Measurements from ENCODE around the gene COLEC12.

COLEC12 gene

DNA sequence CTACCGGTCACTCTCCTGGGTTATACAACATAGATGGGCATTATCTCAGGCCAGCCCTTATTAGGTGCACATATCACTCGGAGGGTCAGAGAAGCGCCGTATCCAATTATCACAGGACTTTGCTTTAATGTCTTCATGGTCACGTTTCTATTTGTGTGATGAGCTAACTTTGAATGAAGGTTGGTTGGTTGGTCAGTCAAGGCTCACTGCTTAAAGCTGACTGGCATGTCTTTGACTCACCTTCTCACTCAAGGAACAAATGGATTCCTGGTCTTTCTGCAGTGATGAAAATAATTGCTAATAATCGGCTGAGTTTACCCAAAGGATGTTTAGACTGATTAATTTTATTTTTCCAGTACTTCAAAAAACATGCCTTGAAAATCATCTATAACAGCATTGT is 39.7 kb downstream of the COLEC12 start:
- in situ Hi-C loops (cut with HindIII; ENCODE audit: low pct_ligation_motif_present, low sequenced_read_pairs) = no loop called here

DNA sequence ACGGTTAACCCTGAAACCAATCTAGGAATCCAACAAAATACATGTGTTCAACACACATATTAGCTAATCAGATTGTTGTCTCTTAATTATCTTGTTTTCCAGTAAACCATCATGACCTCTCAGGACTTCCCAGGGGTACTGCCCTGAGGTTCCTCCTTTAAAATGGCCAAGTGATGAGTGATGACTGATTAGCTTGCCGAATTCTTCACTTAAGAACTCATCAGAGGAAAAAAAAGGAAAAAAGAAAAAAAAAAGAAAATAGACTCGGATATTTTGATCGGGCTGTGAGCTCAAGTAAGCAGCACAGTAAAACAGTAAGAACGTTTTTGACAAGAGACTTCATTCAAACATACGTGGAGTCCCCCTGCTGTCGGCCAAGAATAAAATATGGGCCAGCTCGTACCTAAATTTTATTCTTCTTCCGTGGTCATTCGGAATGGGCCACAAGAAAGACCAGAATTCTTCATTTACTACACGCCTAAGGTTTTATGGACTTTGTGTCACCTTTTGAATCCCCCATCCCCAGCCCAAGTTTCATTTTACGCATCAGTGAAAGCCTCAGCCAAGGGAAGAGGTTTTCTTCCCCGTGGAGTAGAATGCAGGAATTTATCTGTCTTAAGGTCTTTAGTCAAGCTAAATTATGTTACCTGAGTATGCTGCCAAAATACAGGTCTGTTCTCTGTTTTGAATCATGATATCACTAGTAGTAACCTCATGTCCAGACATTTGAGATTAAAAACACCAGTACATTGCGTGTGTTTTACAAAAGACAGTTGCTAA is 40.5 kb downstream of the COLEC12 start:
- no peaks in the 10 kb centered on the region for H3K27me3 ChIP-seq (replicated peaks)
- in situ Hi-C loops (cut with HindIII; ENCODE audit: low pct_ligation_motif_present, low sequenced_read_pairs) = no loop called here
- no peaks in the 10 kb centered on the region for H3K36me3 ChIP-seq (replicated peaks)

More for the DNA sequence above, 39.7 kb downstream of the COLEC12 start:
- TF ChIP-seq, protein P1, sequence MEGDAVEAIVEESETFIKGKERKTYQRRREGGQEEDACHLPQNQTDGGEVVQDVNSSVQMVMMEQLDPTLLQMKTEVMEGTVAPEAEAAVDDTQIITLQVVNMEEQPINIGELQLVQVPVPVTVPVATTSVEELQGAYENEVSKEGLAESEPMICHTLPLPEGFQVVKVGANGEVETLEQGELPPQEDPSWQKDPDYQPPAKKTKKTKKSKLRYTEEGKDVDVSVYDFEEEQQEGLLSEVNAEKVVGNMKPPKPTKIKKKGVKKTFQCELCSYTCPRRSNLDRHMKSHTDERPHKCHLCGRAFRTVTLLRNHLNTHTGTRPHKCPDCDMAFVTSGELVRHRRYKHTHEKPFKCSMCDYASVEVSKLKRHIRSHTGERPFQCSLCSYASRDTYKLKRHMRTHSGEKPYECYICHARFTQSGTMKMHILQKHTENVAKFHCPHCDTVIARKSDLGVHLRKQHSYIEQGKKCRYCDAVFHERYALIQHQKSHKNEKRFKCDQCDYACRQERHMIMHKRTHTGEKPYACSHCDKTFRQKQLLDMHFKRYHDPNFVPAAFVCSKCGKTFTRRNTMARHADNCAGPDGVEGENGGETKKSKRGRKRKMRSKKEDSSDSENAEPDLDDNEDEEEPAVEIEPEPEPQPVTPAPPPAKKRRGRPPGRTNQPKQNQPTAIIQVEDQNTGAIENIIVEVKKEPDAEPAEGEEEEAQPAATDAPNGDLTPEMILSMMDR (IDR thresholded peaks at IDR 0.05; ENCODE audit: low read depth, low read length, missing control alignments) = no peak
- Histone ChIP-seq H3K27ac (no peak overlapping the region), H3K4me3 (ENCODE audit: low read depth, low read length) (no peak overlapping the region), H3K27me3 (replicated peaks) (no peaks in the 10 kb centered on the region), H3K36me3 (replicated peaks) (no peaks in the 10 kb centered on the region)
- no peak for DNase-seq

DNA sequence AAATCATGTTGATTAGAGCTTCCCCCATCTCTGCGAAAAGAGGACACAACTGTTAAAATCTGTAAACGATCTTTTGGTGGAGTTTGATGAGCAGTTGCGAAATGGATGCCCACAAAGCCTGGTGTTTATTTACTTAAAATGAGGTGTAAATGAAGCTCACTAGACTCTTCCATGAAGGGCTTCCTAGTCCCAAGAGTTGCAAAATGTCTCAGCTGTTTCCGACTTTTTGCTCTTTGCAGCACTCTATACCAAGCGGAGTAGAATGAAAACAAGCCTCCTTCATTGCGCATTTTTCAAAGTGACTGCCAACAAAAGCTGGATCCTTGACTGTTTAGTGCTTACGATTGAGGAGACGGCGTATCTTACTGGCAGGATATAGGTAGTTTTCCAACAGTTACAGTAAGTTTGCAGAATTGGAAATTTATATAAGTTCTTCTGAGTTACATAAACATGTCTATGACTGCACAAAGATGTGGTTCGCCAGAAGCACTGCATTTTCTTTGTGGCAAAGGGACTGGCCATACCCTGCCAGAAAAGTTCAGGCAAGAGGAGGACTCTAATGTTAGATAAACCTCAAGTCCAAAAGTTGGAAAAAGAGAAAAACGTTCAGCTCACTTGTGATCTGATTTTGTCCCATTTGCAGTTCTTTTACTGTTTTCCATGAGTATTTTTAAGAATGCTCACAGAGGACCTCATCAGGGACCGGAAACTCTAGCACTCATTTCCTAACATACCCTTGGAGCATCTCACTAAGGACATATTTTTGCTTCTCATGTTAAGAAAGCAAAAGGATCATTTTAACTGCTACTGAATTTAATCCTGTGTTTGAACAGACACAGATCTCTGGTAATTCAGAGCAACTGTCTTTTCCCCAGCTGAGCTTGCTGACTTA is 42.7 kb downstream of the COLEC12 start:
- no peak overlapping the region for H3K4me3 ChIP-seq (ENCODE audit: low read depth, low read length)
- H3K36me3 ChIP-seq (replicated peaks) = no peaks in the 10 kb centered on the region
- TF ChIP-seq, protein P1 (IDR thresholded peaks at IDR 0.05; ENCODE audit: low read depth, low read length, missing control alignments) = no peak
- in situ Hi-C loops (cut with HindIII; ENCODE audit: low pct_ligation_motif_present, low sequenced_read_pairs) = no loop called here
- no peaks in the 10 kb centered on the region for H3K27me3 ChIP-seq (replicated peaks)
- no peak overlapping the region for H3K27ac ChIP-seq
- DNase-seq = no peak

More for the DNA sequence above, 40.5 kb downstream of the COLEC12 start:
- no peak for DNase-seq
- H3K27ac ChIP-seq = no peak overlapping the region
- TF ChIP-seq, protein P1 (IDR thresholded peaks at IDR 0.05; ENCODE audit: low read depth, low read length, missing control alignments) = no peak
- no peak overlapping the region for H3K4me3 ChIP-seq (ENCODE audit: low read depth, low read length)

DNA sequence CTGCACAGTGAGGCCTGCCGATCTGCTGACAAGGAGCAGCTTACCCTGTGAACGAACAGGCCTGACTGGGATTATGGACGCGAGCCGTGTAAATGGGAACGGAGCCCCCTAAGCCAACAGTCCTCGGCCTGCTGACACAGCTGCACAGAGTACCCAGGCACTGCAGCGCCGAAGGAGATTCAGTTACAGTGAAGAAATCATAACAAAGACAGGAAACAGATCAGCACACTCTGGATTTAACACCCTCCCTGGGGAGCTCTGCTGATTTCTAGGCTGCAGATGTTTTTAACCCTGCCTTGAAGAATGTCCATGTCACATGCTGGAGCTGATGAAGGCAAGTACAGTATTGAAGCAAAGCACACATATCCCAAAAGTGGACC is 43.4 kb downstream of the COLEC12 start:
- Histone ChIP-seq H3K27ac (no peak overlapping the region), H3K27me3 (replicated peaks) (no peaks in the 10 kb centered on the region), H3K4me3 (ENCODE audit: low read depth, low read length) (no peak overlapping the region), H3K36me3 (replicated peaks) (no peaks in the 10 kb centered on the region)
- TF ChIP-seq, protein P1 (IDR thresholded peaks at IDR 0.05; ENCODE audit: low read depth, low read length, missing control alignments) = no peak
- DNase-seq = peak; percentile 66
- in situ Hi-C loops (cut with HindIII; ENCODE audit: low pct_ligation_motif_present, low sequenced_read_pairs) = no loop called here

DNA sequence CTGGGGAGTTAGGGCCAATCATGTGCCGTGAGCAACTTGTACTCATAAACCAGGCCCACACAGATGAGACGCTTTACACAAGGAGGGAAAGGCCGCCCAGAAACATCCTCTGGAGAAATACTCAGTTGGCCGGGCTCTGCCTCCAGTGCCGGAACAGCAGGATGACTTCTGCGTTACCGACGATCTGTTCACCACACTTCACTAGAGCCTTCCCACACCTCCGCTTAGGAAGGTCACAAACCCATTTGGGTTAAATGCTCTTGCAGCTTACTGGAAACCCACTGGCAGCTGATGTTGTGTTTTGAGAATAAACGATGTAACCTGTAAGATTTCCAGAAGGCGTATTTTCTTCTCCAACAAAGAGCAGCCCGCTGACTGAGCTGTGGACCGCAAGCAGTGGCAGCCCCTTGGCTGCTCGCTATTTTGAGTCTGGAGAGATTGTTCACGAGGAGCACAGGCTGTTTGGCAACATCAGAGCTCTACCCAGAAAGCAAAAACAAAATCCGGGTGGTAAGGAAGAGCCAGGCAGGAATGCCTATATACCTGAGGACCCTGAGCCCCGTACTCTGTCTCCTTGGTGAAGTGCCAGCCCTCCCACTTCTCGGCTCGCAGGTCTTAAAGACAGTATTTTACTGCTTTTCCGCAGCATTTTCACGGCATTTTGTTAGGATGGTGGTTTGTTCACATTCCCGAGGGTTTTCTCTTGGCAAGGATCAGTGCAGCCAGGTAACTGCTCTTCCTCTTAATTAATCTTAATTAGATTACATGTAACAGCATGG is 44.0 kb downstream of the COLEC12 start:
- in situ Hi-C loops (cut with HindIII; ENCODE audit: low pct_ligation_motif_present, low sequenced_read_pairs) = no loop called here
- Histone ChIP-seq H3K27me3 (replicated peaks) (no peaks in the 10 kb centered on the region), H3K36me3 (replicated peaks) (no peaks in the 10 kb centered on the region), H3K4me3 (ENCODE audit: low read depth, low read length) (no peak overlapping the region), H3K27ac (no peak overlapping the region)
- peak; percentile 40 for DNase-seq
- TF ChIP-seq, protein P1 (IDR thresholded peaks at IDR 0.05; ENCODE audit: low read depth, low read length, missing control alignments) = no peak
